ENCODE results near the gene KRT86.

GRCh38 chr12:52321418-52321817, 47.0 kb downstream of the KRT86 start:
- TF ChIP-seq POLR2A (IDR thresholded peaks at IDR 0.05) (no peak), CTCF (IDR thresholded peaks at IDR 0.05) (no peak)

Measured in Peyer's patch (tissue), 4 donors.